Adipose tissue (tissue), 3 donors: ENCODE data around the gene GAS7. TPM values are rescaled to one million over a fixed set of nuclear protein-coding genes. Genes with fewer than 3 reads are reported as not detected.

Experiments used
- H3K27ac ChIP-seq: one replicate; pipeline ENCODE4 v1.5.1; 2013; ENCODE audit warnings: low read depth, low read length
- WGBS, 3 donors: extraction: QIAGEN DNeasy Blood & Tissue Kit; methylation state at CpG; one replicate each; pipeline ENCODE4 v1.1.7; 2013; 5-methylcytosine and 5-hydroxymethylcytosine counted together
- polyA plus RNA-seq, 3 donors: library from polyadenylated mRNA; stranded (reverse); fragments of 200-250 nt; gene quantifications; one replicate each; pipeline ENCODE4 v1.2.3, GENCODE V29; 2013
- donor health status: healthy with polysubstance abuse.
- donor health status: Bipolar disorder and iron deficiency.
- donor health status: healthy.

The GAS7 gene
- polyA plus RNA-seq, 3 donors: 2.5 to 88.1 (median 16.4) TPM

DNA sequence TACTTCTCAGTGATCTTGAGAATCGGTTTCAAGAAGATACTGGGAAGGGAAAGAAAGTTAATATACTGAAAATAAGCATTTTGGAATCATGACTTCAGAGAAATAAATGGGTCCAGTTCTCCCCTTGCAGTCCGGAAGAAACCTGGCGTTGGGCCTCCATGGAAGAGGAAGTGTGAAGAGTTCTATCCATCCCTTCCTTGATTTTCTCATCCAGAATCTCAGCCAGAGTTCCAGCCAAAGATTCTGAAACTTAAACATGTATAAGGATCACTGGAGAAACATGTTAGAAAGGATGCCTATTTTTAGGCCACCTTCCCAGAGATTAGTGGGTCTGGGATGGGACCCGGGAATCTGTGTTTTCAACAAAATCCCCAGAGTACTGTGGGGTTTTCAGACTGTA, 8.7 kb upstream of the GAS7 start:
- H3K27ac ChIP-seq: no peak overlapping the region
- 76 to 94% (median 77%) methylated on average over 4 of the region's 4 CpGs for WGBS, 3 donors

DNA sequence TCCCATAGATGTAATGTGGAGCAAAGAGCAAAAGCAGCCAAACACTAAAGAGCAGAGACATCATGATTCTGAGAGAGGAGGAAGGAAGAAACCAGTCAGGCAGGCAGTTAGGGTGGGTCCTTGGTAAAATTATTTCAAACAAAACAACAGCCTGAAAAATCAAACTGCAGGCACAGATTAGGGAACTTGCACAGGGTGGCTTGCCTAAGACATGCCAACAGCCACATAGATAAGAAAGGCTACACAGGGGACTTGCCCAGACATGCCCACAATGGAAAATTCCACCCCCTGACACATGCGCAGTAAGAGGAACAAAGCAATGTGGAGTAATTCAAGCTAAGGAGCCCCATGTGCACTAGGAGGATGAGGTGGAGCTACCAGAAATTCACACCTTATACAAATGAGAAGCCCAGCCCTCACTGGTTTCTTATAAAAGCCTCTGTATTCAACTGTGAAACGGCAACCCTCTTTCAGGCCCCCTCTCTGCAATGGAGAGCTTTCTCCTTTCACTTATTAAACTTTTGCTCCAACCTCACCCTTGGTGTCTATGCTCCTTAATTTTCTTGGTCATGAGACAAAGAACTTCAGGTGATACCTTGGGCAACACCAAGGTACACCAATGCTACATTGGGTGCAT, 7.3 kb upstream of the GAS7 start:
- WGBS, 3 donors: 81 to 84% (median 84%) methylated on average over 2 of the region's 2 CpGs
- H3K27ac ChIP-seq: no peak overlapping the region

DNA sequence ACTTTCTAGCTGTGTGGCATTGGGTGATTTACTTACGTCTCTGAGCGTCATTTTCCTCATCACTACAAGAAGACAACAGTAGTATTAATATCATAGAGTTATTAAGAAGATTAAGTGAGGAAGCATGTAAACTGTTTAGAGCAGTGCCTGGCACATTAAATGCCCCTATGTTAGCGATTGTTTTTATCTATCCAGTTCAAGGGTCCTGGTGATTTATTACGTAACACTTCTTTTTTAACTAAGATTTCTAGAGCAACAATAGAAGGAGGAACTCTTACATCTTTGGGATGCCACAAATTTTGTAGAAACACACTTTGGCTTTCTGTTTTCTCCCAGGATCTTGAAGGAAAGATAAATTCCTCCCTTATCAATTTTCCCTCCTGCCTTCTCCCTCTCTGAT, 3.3 kb upstream of the GAS7 start:
- no peak overlapping the region for H3K27ac ChIP-seq
- 74 to 82% (median 78%) methylated on average over 4 of the region's 4 CpGs for WGBS, 3 donors

DNA sequence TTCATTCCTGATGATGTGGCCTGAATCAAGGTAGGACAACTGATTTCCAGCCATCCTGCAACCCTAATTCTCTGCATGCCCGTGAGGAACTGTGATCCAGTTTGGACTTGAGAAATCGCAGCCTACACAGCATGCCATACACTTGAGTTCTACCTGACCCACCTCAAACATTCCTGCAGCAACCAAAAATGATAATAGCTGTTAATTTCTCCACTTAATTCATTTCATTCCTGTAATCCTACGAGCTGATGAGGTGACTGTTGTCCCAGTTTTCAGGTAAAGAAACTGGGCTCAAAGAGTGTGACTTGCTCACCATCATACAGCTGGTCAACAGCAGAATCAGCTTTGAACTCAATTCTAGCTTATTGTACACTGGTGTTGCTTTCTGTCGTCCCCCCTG, 2.2 kb upstream of the GAS7 start:
- 61 to 89% (median 82%) methylated on average over 4 of the region's 4 CpGs for WGBS, 3 donors
- no peak overlapping the region for H3K27ac ChIP-seq

DNA sequence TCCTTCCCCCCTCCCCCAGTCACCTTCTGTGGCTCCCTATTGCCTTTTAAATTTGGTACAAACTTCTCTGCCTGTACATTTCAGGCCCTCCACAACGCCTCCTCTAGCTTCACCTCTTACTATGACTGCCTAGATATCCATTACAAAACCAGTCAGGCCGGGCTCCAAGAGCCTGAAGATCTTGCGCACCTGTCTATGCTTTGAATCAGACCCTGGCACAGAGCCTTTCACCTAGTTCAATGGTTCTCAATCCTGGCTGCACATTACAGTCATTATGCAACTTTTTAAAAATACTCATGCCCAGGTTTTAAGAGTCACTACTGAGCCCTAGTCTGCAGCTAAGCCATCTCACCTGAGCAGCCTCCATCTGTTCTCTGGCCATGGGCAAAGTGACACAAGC, 1.6 kb upstream of the GAS7 start:
- no peak overlapping the region for H3K27ac ChIP-seq
- 78 to 92% (median 81%) methylated on average over 3 of the region's 3 CpGs for WGBS, 3 donors

DNA sequence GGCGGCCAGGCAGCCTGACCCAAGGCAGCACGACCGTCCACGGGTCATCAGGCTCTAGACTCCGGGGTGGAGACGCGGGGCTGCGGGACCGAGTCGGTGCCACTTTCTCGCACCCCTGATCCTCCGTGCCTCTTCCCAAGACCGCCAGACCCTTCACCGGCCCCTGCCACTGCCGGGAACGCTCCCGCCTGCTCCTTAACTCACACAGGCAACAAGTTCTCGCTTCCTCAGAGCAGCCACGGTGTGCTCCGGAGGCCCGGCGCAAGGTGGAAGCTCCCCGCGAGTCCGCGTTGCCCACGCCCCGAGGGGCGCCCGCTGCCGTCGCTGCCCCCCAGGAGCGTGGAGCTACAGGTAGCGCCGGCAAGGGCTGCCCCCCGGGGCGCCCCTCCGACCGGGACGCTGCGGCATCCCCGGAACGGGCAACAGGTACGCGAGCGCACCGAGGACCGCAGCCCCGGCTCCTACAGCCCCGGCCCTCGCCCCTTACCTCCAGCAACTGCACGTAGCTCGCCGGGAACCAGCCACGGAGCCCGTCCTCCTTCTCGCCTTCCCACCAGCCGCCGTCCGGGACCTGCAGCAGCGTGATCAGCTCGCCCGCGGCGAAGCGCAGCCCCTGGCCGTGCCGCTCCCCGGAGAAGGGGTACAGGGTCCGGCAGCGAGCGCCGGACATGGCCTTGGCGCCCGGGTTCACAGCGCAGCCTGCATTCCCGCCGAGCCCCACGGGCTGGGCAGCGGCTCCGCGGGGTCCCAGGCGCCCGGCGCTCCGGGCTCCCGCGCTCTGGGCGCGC, 491 bp downstream of the GAS7 start:
- WGBS, 3 donors: 1 to 3% (median 2%) methylated on average over 77 to 90 of the region's 90 CpGs
- H3K27ac ChIP-seq: no peak overlapping the region

DNA sequence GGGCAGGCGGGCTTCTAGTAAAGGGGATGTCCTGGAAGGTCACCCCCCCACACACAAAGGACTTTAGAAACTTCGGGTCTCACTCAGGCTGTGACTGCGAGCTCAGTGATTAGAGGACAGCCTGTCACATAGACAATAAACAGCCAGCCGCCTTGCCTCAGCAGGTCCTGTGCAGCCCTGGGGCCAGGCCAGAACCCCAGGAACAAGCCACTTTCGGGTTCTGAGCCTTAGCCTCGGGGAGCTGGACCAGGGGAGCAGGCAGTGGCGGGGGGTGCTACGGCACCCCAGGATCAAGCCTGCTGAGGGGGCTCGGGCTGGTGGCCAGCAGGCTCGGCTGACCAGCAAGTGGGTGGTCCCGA, 1.1 kb downstream of the GAS7 start:
- WGBS, 3 donors: 25 to 38% (median 29%) methylated on average over 11 of the region's 11 CpGs
- no peak overlapping the region for H3K27ac ChIP-seq

DNA sequence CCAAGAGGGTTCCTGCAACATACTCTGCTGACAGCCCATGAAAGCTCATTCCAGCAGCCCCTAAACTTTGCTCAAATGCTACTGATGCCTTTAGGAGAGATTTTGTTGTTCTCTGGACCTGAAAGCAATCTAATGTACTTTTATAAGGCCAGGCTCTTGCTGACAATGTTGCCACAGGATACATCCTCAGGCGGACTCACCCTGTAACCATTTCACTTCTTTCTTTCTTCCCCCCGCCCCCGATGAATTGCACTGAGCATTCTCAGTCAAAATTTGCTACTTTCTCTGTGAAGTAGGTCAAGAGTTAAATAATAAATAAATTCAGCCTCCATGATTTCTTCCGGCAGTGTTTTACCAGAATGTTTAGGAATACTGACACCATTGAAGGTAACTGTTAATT, 1.5 kb downstream of the GAS7 start:
- H3K27ac ChIP-seq: no peak overlapping the region

DNA sequence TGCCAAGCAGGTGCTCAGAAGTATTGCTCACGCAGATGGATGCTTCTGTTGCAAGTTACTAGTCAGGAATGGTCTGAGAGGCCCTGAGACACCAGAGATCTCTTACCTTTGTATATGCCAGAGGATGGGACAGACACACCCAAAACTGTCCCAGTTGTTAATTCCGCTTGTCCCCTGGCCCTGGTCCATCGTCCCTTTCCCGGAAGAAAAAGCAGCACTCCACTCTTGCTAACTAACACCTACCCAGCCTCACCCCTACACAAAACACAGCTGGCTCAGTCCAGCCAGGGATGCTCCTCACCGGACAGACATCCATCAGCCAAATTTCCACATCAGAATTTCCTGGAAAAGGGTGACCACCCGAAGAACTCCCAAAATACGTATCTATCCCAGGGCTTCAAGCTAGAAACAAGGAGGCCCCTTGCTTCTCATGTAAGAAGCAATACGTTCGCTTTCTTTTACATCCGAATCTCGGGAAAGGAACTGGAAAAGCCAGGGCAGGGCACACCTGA, 2.0 kb downstream of the GAS7 start:
- H3K27ac ChIP-seq: no peak overlapping the region
- 68 to 79% (median 75%) methylated on average over 11 of the region's 11 CpGs for WGBS, 3 donors

More for the DNA sequence above, 1.5 kb downstream of the GAS7 start:
- 55 to 69% (median 61%) methylated on average over 4 of the region's 4 CpGs for WGBS, 3 donors

DNA sequence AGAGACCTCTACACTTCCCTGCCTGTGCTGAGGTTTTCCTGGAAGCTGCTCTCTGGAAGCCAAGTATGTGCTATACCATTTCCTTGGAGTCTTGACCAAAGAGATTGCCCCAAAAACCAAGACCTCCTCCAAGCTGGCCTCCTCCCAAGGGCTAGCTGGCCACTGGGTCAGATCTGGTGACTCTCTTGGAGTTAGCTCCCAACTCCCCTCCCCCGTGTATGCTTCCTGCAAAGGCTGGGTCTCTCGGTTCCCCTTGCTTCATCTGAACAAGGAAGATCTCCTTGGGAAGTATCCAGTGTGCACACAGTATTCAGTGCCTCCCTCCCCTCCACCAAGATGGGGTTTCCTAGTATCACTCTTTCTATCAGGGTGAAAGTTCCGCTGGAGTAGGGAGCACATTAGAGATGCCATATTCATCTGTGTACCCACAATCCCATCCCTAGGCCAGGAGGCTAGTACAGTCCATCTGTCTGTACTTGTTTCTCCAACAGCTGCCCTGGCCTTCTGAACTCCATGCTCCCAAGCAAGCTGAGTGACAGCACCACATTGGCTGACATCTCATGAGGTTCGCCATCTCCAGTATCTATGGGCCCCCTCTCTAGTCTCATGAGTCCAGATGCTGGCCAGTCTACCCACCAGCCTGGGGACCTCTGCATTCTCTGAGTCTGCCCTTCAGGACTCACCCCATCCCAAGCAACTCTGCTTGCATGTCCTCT, 3.2 kb downstream of the GAS7 start:
- H3K27ac ChIP-seq: no peak overlapping the region
- WGBS, 3 donors: 82 to 92% (median 88%) methylated on average over 4 of the region's 4 CpGs

DNA sequence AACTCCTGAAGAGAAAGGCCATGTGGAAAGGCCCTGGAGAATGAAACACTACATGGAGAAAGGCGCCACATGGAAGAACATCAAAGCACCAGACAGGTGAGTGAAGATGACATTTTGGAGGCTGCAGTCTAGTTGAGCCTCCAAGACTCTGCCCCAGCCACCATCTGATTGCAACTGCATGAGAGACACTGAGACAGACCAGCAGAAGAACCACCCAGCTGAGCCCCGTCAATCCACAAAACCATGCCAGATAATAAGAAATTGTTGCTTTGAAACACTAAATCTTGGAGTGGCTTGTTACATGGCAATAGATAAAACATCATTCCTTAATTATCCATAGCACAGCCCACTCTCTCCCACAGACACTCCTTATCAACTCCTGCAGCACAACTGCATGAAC, 4.8 kb downstream of the GAS7 start:
- no peak overlapping the region for H3K27ac ChIP-seq
- WGBS, 3 donors: 92 to 97% (median 93%) methylated on average over 2 of the region's 2 CpGs

DNA sequence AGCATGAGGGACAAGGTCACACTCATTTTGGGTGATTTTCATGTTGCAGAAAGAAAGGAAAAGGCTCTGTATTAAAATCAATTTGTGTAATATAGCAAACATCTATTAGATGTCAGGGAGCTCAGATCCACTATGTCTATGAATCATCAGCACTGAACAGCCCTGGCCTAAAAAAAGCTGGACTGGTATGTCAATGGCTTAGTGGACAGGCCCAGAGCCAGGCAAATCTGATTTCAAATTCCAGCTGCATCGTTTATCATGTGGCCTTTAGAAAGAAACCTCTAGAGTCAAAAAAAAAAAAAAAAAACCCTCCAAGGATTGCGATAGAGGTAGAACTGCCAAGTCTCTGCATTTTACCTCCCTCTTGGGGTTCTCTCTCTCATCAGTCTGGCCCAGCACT, 5.4 kb downstream of the GAS7 start:
- H3K27ac ChIP-seq: no peak overlapping the region
- WGBS, 3 donors: 65 to 78% (median 75%) methylated on average over 2 of the region's 2 CpGs

DNA sequence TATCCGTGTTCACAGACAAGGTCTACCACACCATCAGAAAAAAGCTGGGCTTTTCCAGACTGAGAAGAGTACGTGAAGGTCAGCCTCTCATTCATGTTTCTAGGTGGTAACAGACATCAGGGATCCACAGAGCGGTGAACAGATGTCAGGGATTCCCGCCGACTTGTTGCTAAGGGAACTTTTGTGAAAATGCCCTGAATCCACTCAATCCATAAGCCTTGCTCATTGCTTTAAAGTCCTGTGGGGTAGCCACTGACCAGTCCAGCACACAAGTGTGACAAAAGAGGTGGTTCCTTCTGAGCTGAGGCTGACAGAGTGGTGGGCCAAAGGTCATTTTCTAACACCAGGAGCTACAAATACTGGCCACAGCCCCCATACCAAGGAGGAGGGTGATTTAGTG, 5.9 kb downstream of the GAS7 start:
- 68 to 94% (median 91%) methylated on average over 5 of the region's 5 CpGs for WGBS, 3 donors
- no peak overlapping the region for H3K27ac ChIP-seq

DNA sequence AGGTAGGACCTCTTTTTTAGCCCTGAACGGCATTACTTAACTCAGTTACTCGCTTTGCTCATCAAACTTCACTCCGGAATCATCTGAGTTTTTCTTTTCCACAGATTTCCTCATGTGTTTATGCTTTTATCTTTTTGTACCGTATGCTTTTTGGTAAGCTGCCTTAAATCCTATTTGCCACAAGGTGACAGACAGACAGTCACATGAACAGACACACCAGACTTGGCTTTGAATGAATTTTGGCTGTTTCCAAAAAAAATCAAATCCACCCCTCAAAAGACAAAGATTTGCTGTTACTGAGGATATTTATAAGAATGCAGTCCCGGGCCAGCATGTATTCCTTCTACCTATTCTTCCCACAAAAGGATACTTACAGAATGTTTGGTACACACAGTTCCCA, 10.9 kb downstream of the GAS7 start:
- H3K27ac ChIP-seq: no peak overlapping the region
- 73 to 78% (median 77%) methylated on average over 5 of the region's 5 CpGs for WGBS, 3 donors

DNA sequence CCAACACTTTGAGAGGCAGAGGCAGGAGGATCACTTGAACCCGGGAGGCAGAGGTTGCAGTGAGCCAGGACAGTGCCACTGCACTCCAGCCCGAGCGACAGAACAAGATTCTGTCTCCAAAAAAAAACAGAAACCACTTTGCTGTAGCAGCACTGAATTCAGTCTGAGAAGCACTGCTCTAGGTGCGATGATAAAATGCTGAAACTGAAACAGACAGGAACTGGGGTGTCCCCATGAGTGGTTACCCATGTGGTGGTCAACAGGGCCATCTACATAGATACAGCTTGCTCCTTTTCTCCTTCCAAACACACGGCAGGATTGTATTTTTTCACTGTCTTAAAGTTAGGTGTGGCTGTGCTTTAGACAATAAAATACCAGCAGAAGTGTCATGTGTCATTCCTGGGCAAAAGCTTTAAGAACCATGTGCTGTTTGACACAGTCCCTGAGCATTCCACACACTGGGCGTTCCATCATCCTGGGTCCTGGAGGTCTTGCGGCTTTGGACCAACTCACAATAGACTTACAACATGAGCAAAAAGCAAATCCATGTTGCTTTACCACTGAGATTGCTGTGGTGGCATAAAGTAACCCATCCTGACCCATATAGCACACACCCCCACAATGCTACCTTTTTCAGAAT, 11.5 kb downstream of the GAS7 start:
- 68 to 85% (median 82%) methylated on average over 7 of the region's 7 CpGs for WGBS, 3 donors
- no peak overlapping the region for H3K27ac ChIP-seq

DNA sequence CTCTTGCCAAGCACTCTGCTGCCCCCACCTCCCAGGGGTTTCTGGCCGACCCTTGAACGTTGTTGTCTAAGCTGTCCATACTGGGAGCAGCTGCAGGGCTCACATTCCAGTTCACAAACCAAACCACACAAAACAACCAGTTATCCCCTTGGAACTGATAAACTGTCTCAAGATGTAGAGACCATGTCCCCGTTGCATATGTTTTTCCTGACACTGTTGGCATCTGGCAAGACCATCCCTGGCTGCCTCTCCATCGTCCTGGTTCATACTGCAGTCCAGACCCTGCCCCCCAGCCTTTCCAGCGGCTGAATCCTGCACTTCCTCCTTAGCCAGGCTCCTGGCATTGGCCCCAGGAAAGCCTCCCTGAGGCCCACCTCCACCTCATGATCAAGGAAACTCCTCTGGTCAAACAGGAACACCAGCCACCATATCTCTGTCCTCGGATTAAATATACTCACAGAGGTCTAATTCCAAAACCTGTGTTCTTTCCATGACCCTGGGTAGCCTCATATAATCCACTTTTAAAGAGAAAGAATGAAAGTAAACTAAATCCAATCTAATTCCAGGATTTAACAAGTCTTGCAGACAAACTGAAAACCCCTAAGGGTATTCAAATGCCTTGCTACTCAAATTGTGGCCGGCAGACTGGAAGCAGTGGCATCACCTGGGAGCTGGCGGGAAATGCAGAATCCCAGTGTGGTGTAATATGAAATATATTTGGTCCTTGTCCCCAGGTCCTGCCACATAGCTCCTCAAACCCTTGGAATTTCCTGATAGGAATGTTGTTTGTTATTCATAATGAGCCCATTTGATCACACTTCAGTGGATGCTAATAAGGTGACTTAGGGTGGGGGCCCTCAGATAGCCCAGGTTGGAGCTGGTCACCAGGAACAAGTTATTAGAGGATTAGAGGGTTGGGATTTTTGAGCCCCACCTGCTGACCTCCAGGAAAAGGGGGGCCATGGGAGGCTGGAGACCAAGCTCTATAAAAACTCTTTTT, 14.2 kb downstream of the GAS7 start:
- H3K27ac ChIP-seq: no peak overlapping the region
- WGBS, 3 donors: 44 to 71% (median 65%) methylated on average over 6 to 8 of the region's 8 CpGs

DNA sequence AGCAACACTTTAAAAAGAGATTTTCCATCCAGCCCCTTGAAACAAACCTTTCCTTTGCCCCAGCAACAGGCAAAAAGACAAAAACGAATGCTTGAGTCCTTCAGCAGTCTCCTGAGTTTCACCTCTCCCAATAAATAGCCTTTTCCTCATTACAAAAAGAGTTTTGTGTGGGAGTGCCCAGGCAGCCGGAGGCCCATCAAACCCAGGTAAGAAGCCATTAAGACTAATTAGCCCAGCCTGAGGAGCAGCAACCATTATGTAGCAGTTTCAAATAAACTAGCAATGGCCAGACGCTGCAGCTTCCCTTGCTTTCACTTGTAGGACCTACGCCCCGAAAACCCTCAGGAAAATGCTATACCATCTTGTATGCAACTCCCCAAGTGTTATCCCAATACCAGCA, 15.6 kb downstream of the GAS7 start:
- 75 to 93% (median 88%) methylated on average over 5 of the region's 5 CpGs for WGBS, 3 donors
- no peak overlapping the region for H3K27ac ChIP-seq

DNA sequence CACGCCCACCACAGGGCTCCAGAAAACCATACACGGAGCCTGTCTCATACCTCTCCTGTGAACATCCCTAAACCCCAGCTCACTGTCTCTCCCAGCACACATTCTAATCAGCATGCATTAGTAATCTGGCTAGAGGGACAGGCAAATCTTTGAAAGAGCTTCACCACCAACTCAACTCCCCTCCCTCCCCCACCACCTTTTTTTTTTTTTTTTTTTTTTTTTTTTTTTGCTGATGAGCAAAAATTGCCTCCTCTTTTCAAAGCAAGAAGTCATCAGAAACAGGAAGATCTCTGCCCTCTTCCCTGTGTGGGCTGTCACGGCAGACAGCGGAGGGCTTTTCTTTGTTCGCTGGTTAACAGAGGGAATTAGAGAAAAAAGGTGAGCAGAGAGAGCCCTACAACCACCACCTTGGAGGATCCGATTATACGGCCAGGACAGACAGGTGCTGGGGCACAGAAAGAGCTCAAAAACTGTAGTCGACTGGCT, 19.9 kb downstream of the GAS7 start:
- WGBS, 3 donors: 47 to 58% (median 53%) methylated on average over 8 of the region's 8 CpGs
- no peak overlapping the region for H3K27ac ChIP-seq
